ENCODE data around the gene PCDHGA9.

DNA sequence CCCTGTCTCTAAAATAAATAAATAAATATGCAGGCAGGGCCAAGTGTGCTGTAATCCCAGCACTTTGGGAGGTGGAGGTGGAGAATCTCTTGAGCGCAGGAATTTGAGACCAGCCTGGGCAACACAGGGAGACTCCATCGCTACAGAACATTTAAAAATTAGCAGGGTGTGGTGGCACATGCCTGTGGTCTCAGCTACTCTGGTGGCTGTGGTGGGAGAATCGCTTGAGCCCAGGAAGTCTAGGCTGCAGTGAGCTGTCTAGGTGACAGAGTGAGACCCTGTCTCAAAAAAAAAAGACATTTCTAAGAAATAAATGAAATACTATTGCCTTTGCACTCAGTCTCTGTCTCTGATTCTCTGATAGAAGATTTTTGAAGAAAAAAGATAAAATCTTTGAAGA lies 9.0 kb downstream of the PCDHGA9 start:
- TF ChIP-seq, protein P1, sequence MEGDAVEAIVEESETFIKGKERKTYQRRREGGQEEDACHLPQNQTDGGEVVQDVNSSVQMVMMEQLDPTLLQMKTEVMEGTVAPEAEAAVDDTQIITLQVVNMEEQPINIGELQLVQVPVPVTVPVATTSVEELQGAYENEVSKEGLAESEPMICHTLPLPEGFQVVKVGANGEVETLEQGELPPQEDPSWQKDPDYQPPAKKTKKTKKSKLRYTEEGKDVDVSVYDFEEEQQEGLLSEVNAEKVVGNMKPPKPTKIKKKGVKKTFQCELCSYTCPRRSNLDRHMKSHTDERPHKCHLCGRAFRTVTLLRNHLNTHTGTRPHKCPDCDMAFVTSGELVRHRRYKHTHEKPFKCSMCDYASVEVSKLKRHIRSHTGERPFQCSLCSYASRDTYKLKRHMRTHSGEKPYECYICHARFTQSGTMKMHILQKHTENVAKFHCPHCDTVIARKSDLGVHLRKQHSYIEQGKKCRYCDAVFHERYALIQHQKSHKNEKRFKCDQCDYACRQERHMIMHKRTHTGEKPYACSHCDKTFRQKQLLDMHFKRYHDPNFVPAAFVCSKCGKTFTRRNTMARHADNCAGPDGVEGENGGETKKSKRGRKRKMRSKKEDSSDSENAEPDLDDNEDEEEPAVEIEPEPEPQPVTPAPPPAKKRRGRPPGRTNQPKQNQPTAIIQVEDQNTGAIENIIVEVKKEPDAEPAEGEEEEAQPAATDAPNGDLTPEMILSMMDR (IDR thresholded peaks at IDR 0.05): no peak
- TF ChIP-seq POLR2A (IDR thresholded peaks at IDR 0.05): no peak
